GM21717 (cell line): ENCODE measurements around the gene NAA16.
"Not testable (repeated sequence)": the region's sequence is repeated elsewhere in the genome, so short reads cannot be mapped to it uniquely, and the experiment has no call there.

Experiments
- ATAC-seq: cut with Tn5 transposase; IDR thresholded peaks from one replicate; pipeline ENCODE4 v1.9.1; 2021; ENCODE audit warnings: mild to moderate bottlenecking, moderate library complexity; ENCODE audit not compliant: unreplicated experiment

Gene NAA16

GRCh38 chr13:41310963-41311405 is at the start of gene NAA16:
Gene NAA16 (plus strand): TSS chr13:41311267. CDS start chr13:41311529, 262 bp downstream.
- ATAC-seq = peak; percentile 57

GRCh38 chr13:41263261-41263971 is 47.7 kb upstream of the NAA16 start, which contains the start of gene MTRF1:
Gene MTRF1 (minus strand): TSS chr13:41263576. CDS start chr13:41260907, 2,669 bp downstream.
- peak; percentile 91 for ATAC-seq

- no peak for ATAC-seq
Measured at GRCh38 chr13:41267106-41267505, 44.0 kb upstream of the NAA16 start.

GRCh38 chr13:41268764-41269163 is 42.3 kb upstream of the NAA16 start:
- ATAC-seq = no peak

GRCh38 chr13:41271456-41272285 is 39.4 kb upstream of the NAA16 start:
- no peak for ATAC-seq

GRCh38 chr13:41273831-41274441 is 37.1 kb upstream of the NAA16 start:
- ATAC-seq = no peak

GRCh38 chr13:41274881-41275280 is 36.2 kb upstream of the NAA16 start:
- ATAC-seq = no peak

- no peak for ATAC-seq
Measured at GRCh38 chr13:41276824-41277223, 34.2 kb upstream of the NAA16 start.

- ATAC-seq = not testable (repeated sequence)
Measured at GRCh38 chr13:41279156-41279555, 31.9 kb upstream of the NAA16 start.

- ATAC-seq = no peak
Measured at GRCh38 chr13:41282129-41282571, 28.9 kb upstream of the NAA16 start.

- no peak for ATAC-seq
Measured at GRCh38 chr13:41284512-41285288, 26.4 kb upstream of the NAA16 start.

- ATAC-seq = no peak
Measured at GRCh38 chr13:41286370-41286769, 24.7 kb upstream of the NAA16 start.

- ATAC-seq = no peak
Measured at GRCh38 chr13:41289463-41289881, 21.6 kb upstream of the NAA16 start.

- ATAC-seq = no peak
Measured at GRCh38 chr13:41291246-41291645, 19.8 kb upstream of the NAA16 start.

- ATAC-seq = no peak
Measured at GRCh38 chr13:41293272-41293671, 17.8 kb upstream of the NAA16 start.

- ATAC-seq = no peak
Measured at GRCh38 chr13:41294914-41295313, 16.2 kb upstream of the NAA16 start.

- ATAC-seq = no peak
Measured at GRCh38 chr13:41295973-41296372, 15.1 kb upstream of the NAA16 start.

- ATAC-seq = no peak
Measured at GRCh38 chr13:41296879-41297646, 14.0 kb upstream of the NAA16 start.

- peak; percentile 59 for ATAC-seq
Measured at GRCh38 chr13:41299316-41300094, 11.6 kb upstream of the NAA16 start.
